GM12801 (cell line): Measurements from ENCODE around the gene LRRC14B.
"Not testable (repeated sequence)": the region's sequence is repeated elsewhere in the genome, so short reads cannot be mapped to it uniquely, and the experiment has no call there.

Source experiments
- CTCF ChIP-seq: IDR thresholded peaks from one replicate; pipeline ENCODE4 v1.5.1; 2011; ENCODE audit warnings: control low read depth; ENCODE audit not compliant: insufficient read length; ENCODE audit errors: extremely low read depth

The LRRC14B gene

GRCh38 chr5:208449-209114, 17.3 kb downstream of the LRRC14B start:
- TF ChIP-seq CTCF: no peak

GRCh38 chr5:213803-214395, 22.6 kb downstream of the LRRC14B start:
- no peak for TF ChIP-seq CTCF

GRCh38 chr5:217494-218456, 26.5 kb downstream of the LRRC14B start, which contains the start of the genes CCDC127 and SDHA:
CCDC127 (minus strand) TSS chr5:218153; CDS start chr5:216849, 1,304 bp downstream.
SDHA (plus strand) TSS chr5:218320; CDS start chr5:218356, 36 bp downstream.
- TF ChIP-seq CTCF: not testable (repeated sequence)

GRCh38 chr5:218457-219291, 27.4 kb downstream of the LRRC14B start:
- TF ChIP-seq CTCF: no peak

GRCh38 chr5:219460-219863, 28.2 kb downstream of the LRRC14B start:
- TF ChIP-seq CTCF: no peak

- no peak for TF ChIP-seq CTCF
Measured at GRCh38 chr5:219991-220390, 28.7 kb downstream of the LRRC14B start.
